PC-3 (cell line): ENCODE data around the gene APEX2. TPM values are rescaled to one million over a fixed set of nuclear protein-coding genes. Genes with fewer than 3 reads are reported as not detected.

ENCODE experiments used
- ATAC-seq: fragments of 200-7000 bp; cut with Tn5 transposase; 2 replicates; pipeline ENCODE4 v1.9.1; 2020; ENCODE audit warnings: mild to moderate bottlenecking, moderate library complexity
- BruUV-seq: library from RNA; stranded (reverse); fragments of 400-500 nt; replicated peaks from 2 replicates; lab custom pipeline; 2021; lab: Mats Ljungman, UMichigan
- CTCF ChIA-PET: fragments of 300-600 bp; sonication (Branson Sonifier 250); formaldehyde crosslinking; loops from one replicate; lab custom pipeline; 2022; ENCODE audit warnings: antibody characterized with exemption; lab: Charles Lee
- POLR2A ChIA-PET: fragments of 300-600 bp; sonication (Branson Sonifier 250); formaldehyde crosslinking; loops from one replicate; lab custom pipeline; 2022; ENCODE audit warnings: antibody characterized with exemption; ENCODE audit not compliant: unreplicated experiment; lab: Charles Lee
- DNase-seq: peaks from one replicate; pipeline ENCODE4 v3.0.0-alpha.2; 2015
- H2AFZ ChIP-seq: fragments of 300-600 bp; sonication (generic); 2 replicates; pipeline ENCODE4 v1.6.0; 2016; ENCODE audit warnings: antibody characterized with exemption, low read length
- H3F3A ChIP-seq: fragments of 300-600 bp; sonication (generic); one replicate; pipeline ENCODE4 v1.6.0; 2017; ENCODE audit warnings: antibody characterized with exemption, low read length, control low read depth, mild to moderate bottlenecking; ENCODE audit not compliant: unreplicated experiment
- H3K27ac ChIP-seq: fragments of 300-600 bp; sonication (generic); 2 replicates; pipeline ENCODE4 v1.5.1; 2016; ENCODE audit warnings: mild to moderate bottlenecking, low read length
- H3K27me3 ChIP-seq: fragments of 300-600 bp; sonication (generic); 2 replicates; pipeline ENCODE4 v1.6.1; 2016; ENCODE audit warnings: low read length, mixed read lengths
- H3K36me3 ChIP-seq: fragments of 300-600 bp; sonication (generic); 2 replicates; pipeline ENCODE4 v1.6.1; 2016; ENCODE audit warnings: low read depth, mixed run types, low read length, mixed read lengths
- H3K4me1 ChIP-seq: fragments of 300-600 bp; sonication (generic); 2 replicates; pipeline ENCODE4 v1.5.1; 2016; ENCODE audit warnings: low read length; ENCODE audit not compliant: insufficient read depth
- H3K4me2 ChIP-seq: fragments of 300-600 bp; sonication (generic); 2 replicates; pipeline ENCODE4 v1.6.0; 2016; ENCODE audit warnings: low read length
- H3K4me3 ChIP-seq: fragments of 300-600 bp; sonication (generic); 2 replicates; pipeline ENCODE4 v1.5.1; 2016; ENCODE audit warnings: mild to moderate bottlenecking, low read length, mixed read lengths
- H3K79me2 ChIP-seq: fragments of 300-600 bp; sonication (generic); 2 replicates; pipeline ENCODE4 v1.6.1; 2017; ENCODE audit warnings: low read length, mixed read lengths
- H3K9ac ChIP-seq: fragments of 300-600 bp; sonication (generic); 2 replicates; pipeline ENCODE4 v1.6.0; 2016; ENCODE audit warnings: mild to moderate bottlenecking, low read length
- H3K9me2 ChIP-seq: fragments of 300-600 bp; sonication (generic); replicated peaks from 2 replicates; pipeline ENCODE4 v1.6.1; 2016; ENCODE audit warnings: mixed run types, low read length, mixed read lengths
- H3K9me3 ChIP-seq: fragments of 300-600 bp; sonication (generic); 2 replicates; pipeline ENCODE4 v1.6.1; 2016; ENCODE audit warnings: low read length, mixed read lengths
- H4K20me1 ChIP-seq: fragments of 300-600 bp; sonication (generic); 2 replicates; pipeline ENCODE4 v1.6.1; 2016; ENCODE audit warnings: low read length, mixed read lengths
- CTCF ChIP-seq: fragments of 300-600 bp; sonication (generic); conservative IDR thresholded peaks from 2 replicates; pipeline ENCODE4 v1.5.1; 2017; ENCODE audit warnings: antibody characterized with exemption, low read depth, mild to moderate bottlenecking, low read length
- EZH2 ChIP-seq: fragments of 300-600 bp; sonication (generic); IDR thresholded peaks from one replicate; pipeline ENCODE4 v1.6.1; 2017; ENCODE audit warnings: antibody characterized with exemption, mild to moderate bottlenecking, low read length; ENCODE audit not compliant: unreplicated experiment
- EZH2phosphoT487 ChIP-seq: fragments of 300-600 bp; sonication (generic); IDR thresholded peaks from 2 replicates; pipeline ENCODE4 v1.6.1; 2018; ENCODE audit warnings: mild to moderate bottlenecking, antibody characterized with exemption, low read length, borderline replicate concordance
- intact Hi-C: fragments of 100-400 bp; cut with micrococcal nuclease; formaldehyde crosslinking; loops from 2 replicates; pipeline ENCODE4 v1.9.0; 2023
- total RNA-seq: library from RNA; depleted of rRNA; stranded (reverse); fragments of >200 nt; gene quantifications from 2 replicates; pipeline ENCODE4 v1.2.3, GENCODE V29; 2014

The APEX2 gene
- total RNA-seq, 1 experiment from 2014 or later = 24.7 TPM

GRCh38 chrX:55007656-55008055 lies 7.5 kb downstream of the APEX2 start:
- peak overlapping the region; percentile 84 for H3K9ac ChIP-seq
- intact Hi-C loops = loop anchor here (1.0 to 10.0 kb wide), 3 partner anchors 203 to 963 kb away; partner anchors contain the start of genes MAGED2 and PHF8
- no peak overlapping the region for H2AFZ ChIP-seq
- no peak for TF ChIP-seq EZH2
- TF ChIP-seq CTCF = no peak
- TF ChIP-seq EZH2phosphoT487 = no peak
- H3K4me1 ChIP-seq = peaks cover 70% of the 10 kb centered on the region
- H3K4me3 ChIP-seq = peak overlapping the region; percentile 43; the same call in 1 of the 2 replicates
- peak; percentile 86 for DNase-seq
- no peaks in the 10 kb centered on the region for H3K9me2 ChIP-seq
- POLR2A ChIA-PET = interaction anchor here (0.6 to 1.2 kb wide), 2 partner anchors 8 to 368 kb away, joined by 4 to 6 read pairs; no protein-coding TSS in a partner anchor
- peaks cover 5% of the 10 kb centered on the region for H3F3A ChIP-seq
- no peaks in the 10 kb centered on the region for H3K9me3 ChIP-seq
- no peaks in the 10 kb centered on the region for H4K20me1 ChIP-seq
- ATAC-seq = peak; percentile 52
- peak overlapping the region; percentile 78 for H3K4me2 ChIP-seq
- BruUV-seq = no TSS peak
- H3K36me3 ChIP-seq = peaks cover 35% of the 10 kb centered on the region
- H3K79me2 ChIP-seq = peaks cover 31% of the 10 kb centered on the region
- H3K27ac ChIP-seq = peak overlapping the region; percentile 100
- CTCF ChIA-PET = no interaction called here
- no peaks in the 10 kb centered on the region for H3K27me3 ChIP-seq

- BruUV-seq = TSS peak; percentile 19
- H3K9ac ChIP-seq = peak overlapping the region; percentile 84
- H3K9me3 ChIP-seq = no peaks in the 10 kb centered on the region
- H3K27ac ChIP-seq = peak overlapping the region; percentile 100
- H3K79me2 ChIP-seq = peaks cover 20% of the 10 kb centered on the region
- H3K4me3 ChIP-seq = no peak overlapping the region
- H3K36me3 ChIP-seq = peaks cover 26% of the 10 kb centered on the region
- intact Hi-C loops = loop anchor here (10.0 kb wide), 2 partner anchors 204 to 964 kb away; partner anchors contain the start of genes MAGED2 and PHF8
- ATAC-seq (peak; percentile 62), DNase-seq (peak; percentile 96)
- H3K4me1 ChIP-seq = peaks cover 59% of the 10 kb centered on the region
- TF ChIP-seq CTCF (no peak), EZH2 (no peak), EZH2phosphoT487 (no peak)
- H3K9me2 ChIP-seq = no peaks in the 10 kb centered on the region
- no peak overlapping the region for H2AFZ ChIP-seq
- no peaks in the 10 kb centered on the region for H4K20me1 ChIP-seq
- CTCF ChIA-PET = interaction anchor here (0.6 kb wide), 1 partner anchor 897 kb away, joined by 3 read pairs; no protein-coding TSS in a partner anchor
- POLR2A ChIA-PET = interaction anchor here (1.2 kb wide), 1 partner anchor 9 kb away, joined by 6 read pairs; no protein-coding TSS in a partner anchor
- H3F3A ChIP-seq = peaks cover 5% of the 10 kb centered on the region
- H3K27me3 ChIP-seq = no peaks in the 10 kb centered on the region
- peak overlapping the region; percentile 71 for H3K4me2 ChIP-seq
Observed at GRCh38 chrX:55008571-55009358, 8.6 kb downstream of the APEX2 start.
